Stimulated activated CD8-positive, alpha-beta memory T cell treated with anti-CD3 and anti-CD28 coated beads, Interleukin-4, amount 100 ng/mL, for 24 hours (primary cell): Measurements from ENCODE around the gene CDH18.
"Not testable (repeated sequence)": the region's sequence is repeated elsewhere in the genome, so short reads cannot be mapped to it uniquely, and the experiment has no call there.

ENCODE experiments used
- DNase-seq: peaks from one replicate; pipeline ENCODE4 v3.0.0-alpha.2; 2020; ENCODE audit warnings: low read depth

Gene CDH18

DNA sequence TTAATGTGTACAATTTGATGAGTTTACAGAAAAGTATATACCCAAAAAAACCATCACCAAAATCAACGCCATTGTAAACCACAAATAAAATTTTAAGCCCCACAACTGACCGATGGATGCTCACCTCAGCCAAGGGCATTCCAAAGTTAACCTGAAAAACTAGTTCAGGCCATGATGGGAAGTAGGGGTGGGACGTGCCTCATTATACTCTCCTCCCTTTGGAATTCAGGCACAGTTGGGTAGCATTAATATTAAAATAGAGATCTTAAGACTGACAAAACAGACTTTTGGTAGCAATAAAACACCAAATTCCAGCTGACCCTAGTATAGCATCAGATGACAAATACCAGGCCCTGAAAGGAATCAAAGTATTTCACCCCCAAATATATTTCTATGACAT, 129.0 kb downstream of the CDH18 start:
- no peak for DNase-seq

GRCh38 chr5:19855931-19856330, 132.1 kb downstream of the CDH18 start:
- DNase-seq: no peak

GRCh38 chr5:19855453-19855852, 132.5 kb downstream of the CDH18 start:
- no peak for DNase-seq

DNA sequence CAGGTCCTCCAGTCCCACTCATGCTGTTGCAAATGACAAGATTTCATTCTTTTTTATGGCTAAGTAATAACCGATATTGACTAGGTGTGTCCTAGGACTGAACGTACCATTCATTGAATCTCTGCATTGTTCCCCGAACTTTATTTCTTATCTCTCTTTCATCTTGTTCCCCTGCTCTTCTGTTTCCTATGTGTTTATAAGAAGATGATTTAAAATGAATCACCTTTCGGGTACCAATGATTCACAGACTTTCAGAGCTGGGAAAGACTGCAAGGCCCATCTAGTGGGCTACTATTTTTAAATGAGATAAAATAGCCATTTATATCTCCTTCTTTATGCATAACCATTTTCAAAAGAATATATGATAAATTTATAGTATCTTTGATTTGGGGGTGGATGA, 133.0 kb downstream of the CDH18 start:
- no peak for DNase-seq

DNA sequence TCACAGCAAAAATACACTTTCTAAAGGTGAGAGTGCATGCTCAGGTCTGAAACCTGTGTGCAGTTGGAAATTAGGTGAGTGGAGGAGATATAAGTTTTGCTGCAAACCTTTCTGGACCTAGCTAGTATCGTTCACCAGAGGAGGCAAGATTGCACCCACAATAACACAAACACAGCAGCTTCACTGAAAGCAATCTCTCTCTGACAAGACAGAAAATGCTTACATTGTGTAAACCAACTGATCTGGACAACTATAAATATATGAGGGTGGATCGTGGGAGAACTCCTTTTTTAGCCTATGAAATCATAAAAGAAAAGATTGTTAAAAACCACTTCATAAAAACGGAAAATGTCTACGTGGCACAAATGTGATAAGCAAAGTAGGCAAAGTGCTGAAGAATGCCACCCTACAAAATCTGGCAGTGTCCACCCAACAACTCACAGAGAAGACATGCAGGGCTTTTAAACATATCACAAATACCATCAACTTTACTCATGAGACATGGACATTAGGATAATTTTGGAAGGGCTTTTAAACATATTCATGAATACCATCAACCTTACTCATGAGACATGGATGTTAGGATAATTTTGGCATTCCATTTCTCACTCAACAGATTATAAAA, 134.3 kb downstream of the CDH18 start:
- no peak for DNase-seq

DNA sequence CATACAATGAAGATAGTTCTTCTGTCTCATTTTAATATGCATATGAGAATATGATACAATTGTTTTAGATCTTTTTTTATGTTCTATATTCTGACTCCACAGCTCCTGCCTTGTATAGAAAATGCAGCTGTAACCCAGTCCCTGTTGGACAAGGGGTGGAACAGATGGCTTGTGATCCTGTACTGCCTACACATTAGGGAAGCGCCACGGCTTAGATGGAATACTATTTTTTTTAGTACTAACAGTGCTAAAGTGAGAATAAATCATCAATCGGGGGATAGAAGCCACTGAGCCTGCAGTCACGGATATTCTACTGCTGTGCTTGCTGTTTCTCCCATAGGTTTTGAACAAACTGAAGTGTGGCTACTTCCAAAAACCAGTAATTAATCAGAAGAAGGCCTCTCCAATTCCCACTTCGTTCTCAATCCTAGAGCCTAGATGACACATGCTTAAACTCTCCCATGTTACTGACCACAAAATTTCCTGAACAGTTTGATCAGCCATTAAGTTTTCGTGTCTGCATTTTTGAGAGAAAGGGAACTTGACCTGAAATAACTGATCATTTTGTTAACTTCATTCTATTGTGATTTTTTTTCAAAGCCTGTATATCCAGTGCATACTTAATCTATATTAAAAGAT, 150.3 kb downstream of the CDH18 start:
- DNase-seq: no peak

GRCh38 chr5:19835442-19835841, 152.6 kb downstream of the CDH18 start:
- no peak for DNase-seq

DNA sequence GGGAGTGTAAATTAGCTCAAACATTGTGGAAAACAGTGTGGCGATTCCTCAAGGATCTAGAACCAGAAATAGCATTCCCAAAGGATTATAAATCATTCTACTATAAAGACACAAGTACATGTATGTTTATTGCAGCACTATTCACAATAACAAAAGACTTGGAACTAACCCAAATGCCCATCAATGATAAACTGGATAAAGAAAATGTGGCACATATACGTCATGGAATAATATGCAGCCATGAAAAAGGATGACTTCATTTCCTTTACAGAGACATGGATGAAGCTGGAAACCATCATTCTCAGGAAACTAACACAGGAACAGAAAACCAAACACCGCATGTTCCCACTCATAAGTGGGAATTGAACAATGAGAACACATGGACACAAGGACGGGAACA, 175.3 kb downstream of the CDH18 start:
- not testable (repeated sequence) for DNase-seq

DNA sequence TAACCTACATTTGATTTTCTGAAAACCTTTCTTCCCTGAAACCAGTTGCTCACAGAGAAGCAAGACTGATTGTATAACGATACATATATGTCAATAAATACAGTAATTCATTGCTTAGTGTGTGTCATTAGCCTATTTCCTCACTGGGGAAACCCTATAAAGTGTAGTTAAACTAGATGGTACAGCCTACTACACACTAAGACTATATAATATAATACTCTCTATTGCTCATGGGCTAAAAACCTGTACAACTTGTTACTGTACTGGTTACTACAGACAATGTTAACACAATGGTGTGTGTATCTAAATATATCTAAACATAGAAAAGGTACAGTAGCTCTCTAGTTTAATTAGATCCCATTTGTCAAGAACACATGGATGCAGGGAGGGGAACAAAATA, 181.2 kb downstream of the CDH18 start:
- DNase-seq: no peak

GRCh38 chr5:19802686-19803085, 185.3 kb downstream of the CDH18 start:
- no peak for DNase-seq

GRCh38 chr5:19795218-19795617, 192.8 kb downstream of the CDH18 start:
- DNase-seq: no peak

DNA sequence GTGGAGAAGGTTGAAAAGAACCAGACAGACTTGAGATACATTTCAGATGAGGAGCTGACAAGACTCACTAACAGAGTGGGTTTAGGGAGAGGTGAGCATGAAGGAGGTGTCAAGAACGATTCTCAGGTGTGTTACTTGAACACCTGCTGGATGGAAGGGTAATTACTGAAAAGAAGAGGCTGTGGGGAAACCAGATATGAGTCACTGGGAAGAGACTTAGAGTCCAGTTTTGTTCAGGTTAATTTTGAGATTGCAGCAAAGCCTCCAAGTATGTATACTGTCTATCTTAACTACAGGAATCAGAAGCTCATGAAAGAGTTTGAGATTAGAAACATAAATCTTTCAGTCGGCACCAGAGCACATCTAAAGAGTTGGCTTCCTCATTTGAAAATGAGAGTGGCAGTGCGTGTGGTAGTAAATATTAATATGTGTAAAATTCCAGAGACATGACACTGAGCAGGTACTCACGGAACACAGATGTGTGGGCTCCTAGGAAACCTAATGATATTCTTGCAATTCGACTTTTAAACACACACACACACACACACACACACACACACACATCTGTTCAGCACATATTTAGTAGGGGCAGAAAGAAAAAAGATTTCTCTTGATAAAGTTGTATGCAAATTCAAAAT, 197.1 kb downstream of the CDH18 start:
- no peak for DNase-seq

GRCh38 chr5:19782566-19782965, 205.4 kb downstream of the CDH18 start:
- no peak for DNase-seq

DNA sequence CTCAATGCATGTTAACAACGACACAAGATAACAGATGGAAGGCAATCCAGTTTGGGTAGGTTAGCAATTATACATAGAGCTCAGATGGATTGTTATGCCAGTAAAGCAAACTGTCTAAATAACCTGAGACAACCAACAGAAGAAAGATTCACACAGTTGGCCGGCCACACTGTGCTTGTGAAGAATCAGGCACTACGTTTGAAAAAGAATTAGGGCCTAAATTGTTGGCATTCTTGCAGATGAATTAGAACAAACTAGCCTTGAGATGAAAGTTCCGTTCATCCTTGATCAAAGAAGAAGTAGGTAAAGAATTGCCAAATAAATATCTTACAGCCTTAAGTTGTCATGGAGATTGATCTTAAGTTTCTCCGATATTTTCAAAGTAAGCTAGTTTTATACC, 210.6 kb downstream of the CDH18 start:
- no peak for DNase-seq

- DNase-seq: not testable (repeated sequence)
These were observed 211.1 kb downstream of the CDH18 start for GRCh38 chr5:19776886-19777285.

DNA sequence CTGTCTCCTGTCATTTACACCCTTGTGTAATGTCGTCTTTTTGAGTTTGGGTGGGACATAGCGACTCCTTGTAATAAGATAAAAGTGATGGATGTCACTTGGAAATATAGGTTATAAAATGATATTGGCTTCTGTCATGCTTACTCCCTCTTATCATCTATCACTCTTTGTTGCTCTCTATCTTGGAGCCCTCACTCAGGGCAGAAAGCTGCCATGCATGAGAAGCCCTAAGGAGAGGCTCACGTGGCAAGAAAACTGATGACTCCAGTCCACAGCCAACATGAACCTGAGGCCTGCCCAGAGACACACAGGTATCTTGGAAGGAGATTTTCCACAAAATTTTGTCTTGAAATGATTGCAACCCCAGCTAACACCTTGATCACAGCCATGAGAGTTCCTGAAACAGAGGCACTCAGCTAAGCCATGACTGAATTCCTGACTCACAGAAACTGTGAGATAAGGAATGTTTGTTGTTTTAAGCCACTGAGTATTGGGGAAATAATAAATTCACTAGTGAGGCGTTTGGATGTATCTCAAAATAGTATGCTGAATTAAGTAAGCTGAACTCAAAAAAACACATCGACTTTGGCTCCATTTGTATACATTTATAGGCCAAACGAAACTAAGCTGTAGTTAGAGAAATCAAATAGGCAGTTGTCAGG, 216.7 kb downstream of the CDH18 start:
- DNase-seq: no peak

DNA sequence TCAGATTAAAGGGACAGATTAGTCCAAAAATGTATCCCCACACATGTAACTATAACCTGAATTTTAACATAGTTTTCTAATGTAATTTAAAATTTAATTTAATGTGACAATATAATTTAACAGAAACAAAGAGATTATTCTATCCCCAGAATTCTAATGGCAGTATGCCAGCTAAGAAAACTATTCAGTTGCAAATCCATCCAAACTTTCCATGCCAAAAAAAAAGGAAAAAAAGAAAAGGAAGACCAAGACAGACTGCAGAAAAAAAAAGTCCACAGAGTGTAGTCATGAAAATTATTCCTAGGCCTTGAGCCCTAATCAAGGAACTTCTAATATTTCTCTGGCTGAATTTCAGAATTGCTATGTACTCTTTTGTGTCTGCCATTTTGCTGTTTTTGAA, 217.6 kb downstream of the CDH18 start:
- DNase-seq: no peak

DNA sequence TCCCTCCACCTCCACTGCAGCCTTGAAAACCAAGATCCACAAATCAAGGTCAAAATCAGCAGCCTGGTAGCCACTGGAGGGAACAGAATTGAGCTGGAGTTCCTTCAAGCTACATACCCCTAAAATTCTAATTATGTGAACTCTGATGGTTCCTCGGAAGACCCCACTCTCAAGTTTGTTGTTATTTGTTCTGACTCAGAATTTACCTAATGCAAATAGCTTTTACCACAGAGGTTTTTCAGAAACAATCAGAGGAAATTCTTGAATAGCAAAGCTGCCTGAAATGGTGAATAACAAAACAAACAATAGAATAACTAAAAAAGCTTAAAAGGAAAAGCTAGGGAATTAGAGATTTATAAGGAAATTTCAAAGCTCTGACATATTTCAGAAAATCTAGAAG, 220.0 kb downstream of the CDH18 start:
- no peak for DNase-seq

GRCh38 chr5:19753579-19753978, 234.4 kb downstream of the CDH18 start:
- no peak for DNase-seq

DNA sequence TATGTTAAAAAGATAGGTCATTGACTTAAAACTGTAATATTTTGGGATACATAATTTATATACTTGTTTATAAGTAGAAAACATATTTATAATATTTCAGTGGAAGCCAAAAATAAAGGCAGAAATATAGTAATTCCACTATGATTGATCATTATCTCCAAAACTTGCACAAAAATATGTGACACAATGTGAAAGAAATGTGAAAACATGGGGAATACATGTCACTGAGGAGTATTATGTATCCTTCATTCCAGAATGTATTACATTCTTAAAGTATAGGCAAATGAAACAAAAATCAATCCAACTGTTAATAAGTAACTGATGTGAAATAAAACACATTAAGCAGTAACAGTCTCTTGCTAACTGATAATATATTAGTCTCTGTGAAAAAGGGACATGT, 236.7 kb downstream of the CDH18 start:
- no peak for DNase-seq

DNA sequence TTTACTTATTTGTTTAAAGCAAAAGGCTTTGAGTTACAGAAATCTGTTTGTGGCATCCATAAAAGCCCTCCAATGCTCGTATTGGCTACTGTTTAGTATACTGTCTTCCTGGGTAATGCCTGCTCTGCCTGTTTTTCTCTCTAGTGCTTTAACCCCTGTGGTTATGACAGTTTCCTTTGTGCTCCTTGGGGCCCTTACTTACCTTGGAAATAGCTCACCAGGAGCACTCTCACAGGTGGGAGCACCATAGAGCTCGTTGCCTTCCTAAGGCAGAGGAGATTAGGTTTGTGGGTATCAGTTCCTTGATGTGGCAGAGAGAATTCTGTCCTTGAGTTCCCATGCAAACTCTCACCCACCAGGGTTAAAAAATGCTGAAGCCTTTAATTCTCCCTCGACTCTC, 242.8 kb downstream of the CDH18 start:
- no peak for DNase-seq

- no peak for DNase-seq
These were observed 248.3 kb downstream of the CDH18 start for GRCh38 chr5:19739671-19740070.

DNA sequence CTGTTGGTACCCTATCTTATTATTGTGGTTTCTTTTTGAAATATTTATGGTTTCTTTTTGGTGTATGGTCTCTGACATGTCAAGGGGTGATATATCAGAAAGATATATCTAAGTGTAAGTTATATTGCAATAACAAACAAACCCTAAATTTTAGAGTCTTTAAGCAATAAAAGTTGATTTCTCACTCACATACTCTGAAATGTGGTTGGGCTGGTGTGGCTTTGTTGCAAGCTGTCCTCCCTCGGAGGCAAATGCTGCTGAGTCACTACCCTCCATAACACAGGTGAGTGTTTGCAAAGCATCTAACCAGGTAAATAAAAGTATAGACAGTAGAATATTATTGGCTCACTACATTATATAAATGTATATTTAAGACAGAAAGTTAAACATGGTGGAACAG, 253.2 kb downstream of the CDH18 start:
- no peak for DNase-seq
